ENCODE measurements around the gene CORO1C.

DNA sequence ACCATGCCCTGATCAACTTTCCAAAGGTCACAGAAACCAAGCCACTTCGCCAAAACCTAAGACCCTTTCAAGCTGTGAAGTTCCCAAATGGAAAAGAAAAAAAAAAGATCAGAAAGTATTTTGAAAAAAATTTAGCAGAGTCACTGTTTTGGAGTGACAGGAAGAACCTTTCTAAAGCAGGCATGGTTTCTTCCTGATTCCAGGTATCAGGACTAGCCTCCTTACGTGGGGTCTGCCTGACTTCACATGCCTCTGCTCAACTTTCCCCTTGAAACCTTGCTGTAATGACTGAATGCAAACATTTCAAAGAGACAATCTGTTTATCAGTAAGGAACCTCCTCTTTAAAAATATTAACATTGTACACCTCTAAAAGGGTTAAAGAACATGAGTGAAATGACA is 9.5 kb downstream of the CORO1C start:
- TF ChIP-seq TAF1 (IDR thresholded peaks at IDR 0.05; ENCODE audit: low read depth) (no peak), EP300 (conservative IDR thresholded peaks at IDR 0.05; ENCODE audit: poor library complexity, severe bottlenecking) (no peak), POLR2AphosphoS5 (IDR thresholded peaks at IDR 0.05) (no peak), EZH2 (IDR thresholded peaks at IDR 0.05; ENCODE audit: borderline replicate concordance, insufficient read depth, low read length, poor library complexity, severe bottlenecking) (no peak), MXI1 (conservative IDR thresholded peaks at IDR 0.05; ENCODE audit: poor library complexity, severe bottlenecking) (no peak), RAD21 (conservative IDR thresholded peaks at IDR 0.05) (no peak)
- TF ChIP-seq, protein P1, sequence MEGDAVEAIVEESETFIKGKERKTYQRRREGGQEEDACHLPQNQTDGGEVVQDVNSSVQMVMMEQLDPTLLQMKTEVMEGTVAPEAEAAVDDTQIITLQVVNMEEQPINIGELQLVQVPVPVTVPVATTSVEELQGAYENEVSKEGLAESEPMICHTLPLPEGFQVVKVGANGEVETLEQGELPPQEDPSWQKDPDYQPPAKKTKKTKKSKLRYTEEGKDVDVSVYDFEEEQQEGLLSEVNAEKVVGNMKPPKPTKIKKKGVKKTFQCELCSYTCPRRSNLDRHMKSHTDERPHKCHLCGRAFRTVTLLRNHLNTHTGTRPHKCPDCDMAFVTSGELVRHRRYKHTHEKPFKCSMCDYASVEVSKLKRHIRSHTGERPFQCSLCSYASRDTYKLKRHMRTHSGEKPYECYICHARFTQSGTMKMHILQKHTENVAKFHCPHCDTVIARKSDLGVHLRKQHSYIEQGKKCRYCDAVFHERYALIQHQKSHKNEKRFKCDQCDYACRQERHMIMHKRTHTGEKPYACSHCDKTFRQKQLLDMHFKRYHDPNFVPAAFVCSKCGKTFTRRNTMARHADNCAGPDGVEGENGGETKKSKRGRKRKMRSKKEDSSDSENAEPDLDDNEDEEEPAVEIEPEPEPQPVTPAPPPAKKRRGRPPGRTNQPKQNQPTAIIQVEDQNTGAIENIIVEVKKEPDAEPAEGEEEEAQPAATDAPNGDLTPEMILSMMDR (IDR thresholded peaks at IDR 0.05; ENCODE audit: poor library complexity, severe bottlenecking): no peak
- TF ChIP-seq, protein P2, sequence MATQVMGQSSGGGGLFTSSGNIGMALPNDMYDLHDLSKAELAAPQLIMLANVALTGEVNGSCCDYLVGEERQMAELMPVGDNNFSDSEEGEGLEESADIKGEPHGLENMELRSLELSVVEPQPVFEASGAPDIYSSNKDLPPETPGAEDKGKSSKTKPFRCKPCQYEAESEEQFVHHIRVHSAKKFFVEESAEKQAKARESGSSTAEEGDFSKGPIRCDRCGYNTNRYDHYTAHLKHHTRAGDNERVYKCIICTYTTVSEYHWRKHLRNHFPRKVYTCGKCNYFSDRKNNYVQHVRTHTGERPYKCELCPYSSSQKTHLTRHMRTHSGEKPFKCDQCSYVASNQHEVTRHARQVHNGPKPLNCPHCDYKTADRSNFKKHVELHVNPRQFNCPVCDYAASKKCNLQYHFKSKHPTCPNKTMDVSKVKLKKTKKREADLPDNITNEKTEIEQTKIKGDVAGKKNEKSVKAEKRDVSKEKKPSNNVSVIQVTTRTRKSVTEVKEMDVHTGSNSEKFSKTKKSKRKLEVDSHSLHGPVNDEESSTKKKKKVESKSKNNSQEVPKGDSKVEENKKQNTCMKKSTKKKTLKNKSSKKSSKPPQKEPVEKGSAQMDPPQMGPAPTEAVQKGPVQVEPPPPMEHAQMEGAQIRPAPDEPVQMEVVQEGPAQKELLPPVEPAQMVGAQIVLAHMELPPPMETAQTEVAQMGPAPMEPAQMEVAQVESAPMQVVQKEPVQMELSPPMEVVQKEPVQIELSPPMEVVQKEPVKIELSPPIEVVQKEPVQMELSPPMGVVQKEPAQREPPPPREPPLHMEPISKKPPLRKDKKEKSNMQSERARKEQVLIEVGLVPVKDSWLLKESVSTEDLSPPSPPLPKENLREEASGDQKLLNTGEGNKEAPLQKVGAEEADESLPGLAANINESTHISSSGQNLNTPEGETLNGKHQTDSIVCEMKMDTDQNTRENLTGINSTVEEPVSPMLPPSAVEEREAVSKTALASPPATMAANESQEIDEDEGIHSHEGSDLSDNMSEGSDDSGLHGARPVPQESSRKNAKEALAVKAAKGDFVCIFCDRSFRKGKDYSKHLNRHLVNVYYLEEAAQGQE (IDR thresholded peaks at IDR 0.05; ENCODE audit: borderline replicate concordance): no peak
